Spleen (tissue), 11 donors: ENCODE measurements around the gene RAD54L. TPM values are rescaled to one million over a fixed set of nuclear protein-coding genes. Genes with fewer than 3 reads are reported as not detected.

Source experiments
- DNase-seq: peaks from one replicate; pipeline ENCODE4 v3.0.0-alpha.2; 2020
- H3K27ac ChIP-seq, 8 donors: fragments of 200-600 bp; sonication (generic) in 7 of 8; 1 replicate in 4 of 8; 2 replicates in 4 of 8; pipeline versions ENCODE4 v1.5.0 to v1.8.0; 2016 to 2021; ENCODE audit warnings: inconsistent platforms in 4 of 8, mild to moderate bottlenecking in 4 of 8, moderate library complexity in 1 of 8
- H3K27me3 ChIP-seq, 7 donors: fragments of 200-600 bp; sonication (generic) in 6 of 7; replicated peaks in 1 of 7; 1 replicate in 4 of 7; 2 replicates in 3 of 7; pipeline versions ENCODE4 v1.5.0 to v1.8.0; 2016 to 2021; ENCODE audit warnings: inconsistent platforms in 3 of 7, mild to moderate bottlenecking in 1 of 7
- H3K36me3 ChIP-seq, 6 donors: fragments of 200-600 bp; sonication (generic) in 5 of 6; 1 replicate in 4 of 6; 2 replicates in 2 of 6; pipeline versions ENCODE4 v1.5.0 to v1.8.0; 2016 to 2021; ENCODE audit warnings: inconsistent platforms in 2 of 6
- H3K4me1 ChIP-seq, 6 donors: fragments of 200-600 bp; sonication (generic) in 5 of 6; 1 replicate in 3 of 6; 2 replicates in 3 of 6; pipeline versions ENCODE4 v1.5.0 to v1.8.0; 2016 to 2021; ENCODE audit warnings: inconsistent platforms in 3 of 6
- H3K4me3 ChIP-seq, 8 donors: fragments of 200-600 bp; sonication (generic) in 7 of 8; 1 replicate in 4 of 8; 2 replicates in 4 of 8; pipeline versions ENCODE4 v1.5.0 to v1.8.0; 2016 to 2021; ENCODE audit warnings: inconsistent platforms in 4 of 8, mild to moderate bottlenecking in 4 of 8, moderate library complexity in 2 of 8
- H3K9me3 ChIP-seq, 8 donors: fragments of 200-600 bp; sonication (generic) in 7 of 8; 1 replicate in 4 of 8; 2 replicates in 4 of 8; pipeline versions ENCODE4 v1.5.0 to v1.8.0; 2016 to 2021; ENCODE audit warnings: inconsistent platforms in 4 of 8
- POLR2A ChIP-seq, 3 donors: fragments of 450-650 bp; IDR thresholded peaks; one replicate each; pipeline ENCODE4 v1.5.1; 2017; ENCODE audit warnings: antibody characterized with exemption in 3 of 3, mild to moderate bottlenecking in 1 of 3
- POLR2AphosphoS5 ChIP-seq, 3 donors: sonication (generic); formaldehyde crosslinking; IDR thresholded peaks; one replicate each; pipeline ENCODE4 v1.5.1; 2017; ENCODE audit warnings: antibody characterized with exemption in 3 of 3
- WGBS, 5 donors: extraction: QIAGEN DNeasy Blood & Tissue Kit in 3 of 5; methylation state at CpG; one replicate each; pipeline versions ENCODE4 v1.1.5 to v1.1.7; 2013 to 2018; 5-methylcytosine and 5-hydroxymethylcytosine counted together
- intact Hi-C: fragments of 100-400 bp; cut with DNase I; formaldehyde crosslinking; loops from one replicate; pipeline ENCODE4 v1.15.0; 2023; ENCODE audit warnings: low total_unique reads
- polyA plus RNA-seq, 3 donors: library from polyadenylated mRNA; stranded (reverse); fragments of 200-250 nt; gene quantifications; one replicate each; pipeline ENCODE4 v1.2.1, GENCODE V29; 2013
- total RNA-seq, 7 donors: library from RNA; depleted of rRNA in 3 of 7; stranded (reverse); fragments of >200 nt in 3 of 7; fragmentation: NEBNext Ultra II Directional in 4 of 7; extraction: Animal tissue kit (Norgen Biotek cat#: 25700) in 4 of 7; gene quantifications; one replicate each; pipeline versions ENCODE4 v1.1.0 to v1.2.1, GENCODE V29; 2016 to 2021
- TF ChIP-seq, protein P1 (sequence below), 11 experiments: fragments of 200-600 bp in 7 of 11; fragments of 450-650 bp in 4 of 11; sonication (generic) in 4 of 11; IDR thresholded peaks in 8 of 11; conservative IDR thresholded peaks in 3 of 11; 1 replicate in 7 of 11; 2 replicates in 4 of 11; pipeline versions ENCODE4 v1.4.0 to v1.8.0; 2016 to 2021; ENCODE audit warnings: antibody characterized with exemption in 11 of 11, inconsistent platforms in 4 of 11, mild to moderate bottlenecking in 1 of 11
- donor health status: healthy with polysubstance abuse.
- donor health status: DM: no; HTN: no; CAD: no; lungs with moderate emphysema.
- donor health status: DM: no; HTN: no; CAD: no.
- donor health status: Bipolar disorder and iron deficiency.
- donor health status: healthy.
- donor health status: DM: no; HTN: no; CAD: no.
- donor health status: DM: yes; HTN: yes; CAD: no.

Gene RAD54L
- total and polyA plus RNA-seq, 10 donors: 2.4 to 9.2 (median 2.9) TPM

DNA sequence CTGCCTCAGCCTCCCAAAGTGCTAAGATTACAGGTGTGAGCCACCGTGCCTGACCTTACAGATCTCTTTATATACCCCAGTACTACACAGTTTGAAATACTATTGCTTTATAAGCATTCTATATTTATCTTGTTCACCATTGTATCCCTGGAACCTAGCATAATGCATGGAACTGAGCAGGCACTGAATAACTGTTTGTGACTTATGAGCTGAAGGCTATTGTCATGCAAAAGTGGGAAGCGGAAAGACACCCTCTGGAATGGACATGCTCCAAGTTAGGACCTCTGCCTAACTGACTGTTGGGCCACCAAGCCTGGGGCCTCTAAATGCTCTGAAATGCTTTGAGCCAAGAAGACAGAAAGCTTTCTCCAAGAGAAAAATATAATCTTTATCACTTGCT is 47.7 kb downstream of the RAD54L start:
- intact Hi-C loops: no loop called here

DNA sequence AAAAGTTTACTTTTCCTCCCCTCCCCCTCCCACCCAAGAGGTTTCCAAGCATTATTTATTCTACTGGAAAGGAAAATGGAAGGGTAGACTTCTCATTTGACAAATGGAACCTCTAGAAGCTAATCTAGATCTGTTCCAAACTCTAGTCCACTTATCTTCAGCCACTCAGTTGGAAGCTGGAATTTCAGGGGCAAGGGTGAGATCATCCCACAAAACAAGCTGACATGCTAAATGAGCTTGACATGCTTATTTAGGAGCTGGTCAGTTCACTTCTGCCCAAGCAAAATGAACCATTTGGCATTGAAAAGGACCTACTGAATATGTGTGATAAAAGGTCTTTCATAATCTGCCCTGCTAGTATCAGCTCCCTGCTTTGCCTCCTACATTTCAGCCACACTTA is 50.8 kb downstream of the RAD54L start:
- peaks cover 9 to 41% (median 22%) of the 10 kb centered on the region in 6 donors for H3K4me1 ChIP-seq
- intact Hi-C loops: no loop called here
- H3K27me3 ChIP-seq: no peaks in the 10 kb centered on the region
- H3K27ac ChIP-seq: peak overlapping the region in 1 of 8 donors; percentile 10
- H3K9me3 ChIP-seq: no peaks in the 10 kb centered on the region
- H3K36me3 ChIP-seq: peaks cover 0 to 50% (median 35%) of the 10 kb centered on the region in 6 donors
- TF ChIP-seq, protein P1, sequence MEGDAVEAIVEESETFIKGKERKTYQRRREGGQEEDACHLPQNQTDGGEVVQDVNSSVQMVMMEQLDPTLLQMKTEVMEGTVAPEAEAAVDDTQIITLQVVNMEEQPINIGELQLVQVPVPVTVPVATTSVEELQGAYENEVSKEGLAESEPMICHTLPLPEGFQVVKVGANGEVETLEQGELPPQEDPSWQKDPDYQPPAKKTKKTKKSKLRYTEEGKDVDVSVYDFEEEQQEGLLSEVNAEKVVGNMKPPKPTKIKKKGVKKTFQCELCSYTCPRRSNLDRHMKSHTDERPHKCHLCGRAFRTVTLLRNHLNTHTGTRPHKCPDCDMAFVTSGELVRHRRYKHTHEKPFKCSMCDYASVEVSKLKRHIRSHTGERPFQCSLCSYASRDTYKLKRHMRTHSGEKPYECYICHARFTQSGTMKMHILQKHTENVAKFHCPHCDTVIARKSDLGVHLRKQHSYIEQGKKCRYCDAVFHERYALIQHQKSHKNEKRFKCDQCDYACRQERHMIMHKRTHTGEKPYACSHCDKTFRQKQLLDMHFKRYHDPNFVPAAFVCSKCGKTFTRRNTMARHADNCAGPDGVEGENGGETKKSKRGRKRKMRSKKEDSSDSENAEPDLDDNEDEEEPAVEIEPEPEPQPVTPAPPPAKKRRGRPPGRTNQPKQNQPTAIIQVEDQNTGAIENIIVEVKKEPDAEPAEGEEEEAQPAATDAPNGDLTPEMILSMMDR (IDR thresholded peaks at IDR 0.05 in 8 of 11, conservative IDR thresholded peaks at IDR 0.05 in 3 of 11): no peak
- TF ChIP-seq POLR2A (IDR thresholded peaks at IDR 0.05) (no peak), POLR2AphosphoS5 (IDR thresholded peaks at IDR 0.05) (no peak)
- no peak for DNase-seq
- no peak overlapping the region for H3K4me3 ChIP-seq

More for the DNA sequence above, 47.7 kb downstream of the RAD54L start:
- no peak for DNase-seq
- H3K4me3 ChIP-seq: no peak overlapping the region
- H3K4me1 ChIP-seq: peaks cover 0 to 19% (median 5%) of the 10 kb centered on the region in 6 donors
- TF ChIP-seq POLR2A (IDR thresholded peaks at IDR 0.05): no peak
- TF ChIP-seq, protein P1 (IDR thresholded peaks at IDR 0.05 in 8 of 11, conservative IDR thresholded peaks at IDR 0.05 in 3 of 11): no peak
- no peak for TF ChIP-seq POLR2AphosphoS5 (IDR thresholded peaks at IDR 0.05)
- no peaks in the 10 kb centered on the region for H3K9me3 ChIP-seq
- H3K36me3 ChIP-seq: peaks cover 0 to 79% (median 40%) of the 10 kb centered on the region in 6 donors
- 93 to 98% (median 94%) methylated on average over 2 of the region's 2 CpGs for WGBS, 5 donors
- no peaks in the 10 kb centered on the region for H3K27me3 ChIP-seq
- H3K27ac ChIP-seq: no peak overlapping the region

DNA sequence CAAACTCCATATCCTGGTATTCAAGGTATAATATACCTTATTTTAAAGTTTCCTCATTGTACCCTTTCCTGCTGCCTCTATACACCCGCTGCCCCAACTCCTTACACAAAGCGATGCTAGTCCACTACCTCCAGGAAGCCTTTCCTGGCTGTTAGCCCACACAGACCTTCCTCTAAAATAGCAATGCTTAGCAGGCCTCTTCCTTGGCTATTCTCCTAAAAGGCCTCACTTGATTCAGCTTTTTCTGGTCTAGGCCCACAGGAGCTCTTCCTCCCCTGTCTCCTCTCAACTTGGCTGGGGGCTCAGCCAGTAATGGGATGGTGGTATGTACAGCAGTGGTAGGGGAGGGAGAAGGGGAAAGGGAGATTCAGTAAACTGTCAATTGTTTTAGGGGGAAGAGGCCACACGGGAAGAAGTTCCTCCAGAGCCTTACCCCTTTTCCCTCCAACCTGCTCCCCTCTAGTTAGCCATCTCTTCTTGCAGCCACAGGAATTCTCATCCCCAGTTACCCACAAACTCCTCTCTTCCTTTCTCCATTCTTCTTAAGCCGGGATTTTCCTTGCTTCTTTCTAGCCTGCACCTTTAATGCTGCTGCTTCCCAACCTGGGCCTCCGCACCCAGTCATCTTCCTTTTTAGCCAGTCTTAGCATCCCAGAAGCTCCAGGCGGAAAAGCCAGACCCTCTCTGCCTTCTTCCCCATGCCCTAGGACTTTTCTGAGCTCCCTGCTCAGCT is 53.3 kb downstream of the RAD54L start:
- intact Hi-C loops: loop anchor here (5.0 kb wide), 2 partner anchors 41 to 54 kb away; partner anchors contain the start of genes NSUN4 and RAD54L
- peaks cover 0 to 25% (median 20%) of the 10 kb centered on the region in 6 donors for H3K36me3 ChIP-seq
- H3K4me1 ChIP-seq: peaks cover 20 to 63% (median 40%) of the 10 kb centered on the region in 6 donors
- H3K27me3 ChIP-seq: no peaks in the 10 kb centered on the region
- H3K27ac ChIP-seq: peak overlapping the region; percentile 22 to 97 (median 96)
- 38 to 57% (median 45%) methylated on average over 6 of the region's 6 CpGs for WGBS, 5 donors
- DNase-seq: no peak
- no peaks in the 10 kb centered on the region for H3K9me3 ChIP-seq
- TF ChIP-seq, protein P1 (IDR thresholded peaks at IDR 0.05 in 8 of 11, conservative IDR thresholded peaks at IDR 0.05 in 3 of 11): no peak
- TF ChIP-seq POLR2AphosphoS5 (IDR thresholded peaks at IDR 0.05) (no peak), POLR2A (IDR thresholded peaks at IDR 0.05) (no peak)
- peak overlapping the region in 6 of 8 donors; percentile 48 to 89 (median 78) for H3K4me3 ChIP-seq

DNA sequence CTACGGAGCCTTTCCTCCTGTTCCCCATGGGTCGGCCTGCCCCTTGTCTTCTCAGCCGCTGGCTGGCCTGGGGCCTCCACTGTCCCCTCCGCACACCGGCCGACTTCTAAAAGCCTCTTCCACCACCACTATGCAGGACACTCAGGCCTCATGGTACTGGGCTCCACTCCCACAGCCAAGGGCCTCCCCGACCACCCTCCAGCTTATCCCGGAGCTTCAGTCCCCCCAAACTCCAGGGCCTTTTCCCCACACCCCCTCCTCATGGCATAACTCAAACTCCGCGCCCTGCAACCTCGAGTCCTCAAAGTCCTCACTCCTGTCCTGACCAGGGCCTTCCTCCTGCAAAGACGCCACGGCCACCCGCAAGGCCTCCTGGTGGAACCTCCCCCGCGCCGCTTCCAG is 53.8 kb downstream of the RAD54L start:
- H3K27ac ChIP-seq: peak overlapping the region; percentile 78 to 97 (median 96)
- H3K36me3 ChIP-seq: peaks cover 0 to 20% (median 15%) of the 10 kb centered on the region in 6 donors
- no peak for DNase-seq
- H3K4me1 ChIP-seq: peaks cover 20 to 69% (median 46%) of the 10 kb centered on the region in 6 donors
- TF ChIP-seq POLR2AphosphoS5 (IDR thresholded peaks at IDR 0.05): no peak
- TF ChIP-seq, protein P1 (IDR thresholded peaks at IDR 0.05 in 8 of 11, conservative IDR thresholded peaks at IDR 0.05 in 3 of 11): no peak
- no peak for TF ChIP-seq POLR2A (IDR thresholded peaks at IDR 0.05)
- no peaks in the 10 kb centered on the region for H3K9me3 ChIP-seq
- H3K27me3 ChIP-seq: no peaks in the 10 kb centered on the region
- intact Hi-C loops: loop anchor here (5.0 kb wide), 2 partner anchors 41 to 54 kb away; partner anchors contain the start of genes NSUN4 and RAD54L
- 11 to 22% (median 18%) methylated on average over 17 of the region's 17 CpGs for WGBS, 5 donors
- H3K4me3 ChIP-seq: peak overlapping the region; percentile 48 to 89 (median 78)
